ENCODE measurements around the gene LUC7L3.
A peak's percentile ranks its signal among the peaks of the same experiment; 100 is the strongest.

The LUC7L3 gene

GRCh38 chr17:50745631-50746030, 26.2 kb downstream of the LUC7L3 start:
- no peak overlapping the region for H3K27ac ChIP-seq (ENCODE audit: low read depth, low read length)

GRCh38 chr17:50749245-50749644, 29.8 kb downstream of the LUC7L3 start:
- Histone ChIP-seq H3K27ac (ENCODE audit: low read depth, low read length) (no peak overlapping the region), H3K9me3 (ENCODE audit: low read length) (no peaks in the 10 kb centered on the region), H3K27me3 (ENCODE audit: control insufficient read depth in 1 of 2, insufficient read depth in 2 of 2, low read length in 2 of 2) (no peaks in the 10 kb centered on the region), H3K4me3 (ENCODE audit: low read depth in 1 of 2, low read length in 2 of 2) (no peak overlapping the region), H3K4me1 (ENCODE audit: insufficient read depth, low read length) (no peaks in the 10 kb centered on the region), H3K36me3 (ENCODE audit: insufficient read depth, low read length) (peaks cover 85% of the 10 kb centered on the region), H3K9ac (ENCODE audit: low read length) (no peak overlapping the region)

More at GRCh38 chr17:50745631-50746030, 26.2 kb downstream of the LUC7L3 start:
- H3K36me3 ChIP-seq (ENCODE audit: insufficient read depth, low read length) = peaks cover 88% of the 10 kb centered on the region
- H3K4me1 ChIP-seq (ENCODE audit: insufficient read depth, low read length) = no peaks in the 10 kb centered on the region
- H3K27me3 ChIP-seq (ENCODE audit: control insufficient read depth in 1 of 2, insufficient read depth in 2 of 2, low read length in 2 of 2) = no peaks in the 10 kb centered on the region
- H3K9ac ChIP-seq (ENCODE audit: low read length) = no peak overlapping the region
- no peak overlapping the region for H3K4me3 ChIP-seq (ENCODE audit: low read depth in 1 of 2, low read length in 2 of 2)
- no peaks in the 10 kb centered on the region for H3K9me3 ChIP-seq (ENCODE audit: low read length)

- peaks cover 42% of the 10 kb centered on the region for H3K36me3 ChIP-seq (ENCODE audit: insufficient read depth, low read length)
- no peaks in the 10 kb centered on the region for H3K27me3 ChIP-seq (ENCODE audit: control insufficient read depth in 1 of 2, insufficient read depth in 2 of 2, low read length in 2 of 2)
- H3K9me3 ChIP-seq (ENCODE audit: low read length) = no peaks in the 10 kb centered on the region
- no peak overlapping the region for H3K27ac ChIP-seq (ENCODE audit: low read depth, low read length)
- no peak overlapping the region for H3K9ac ChIP-seq (ENCODE audit: low read length)
- H3K4me1 ChIP-seq (ENCODE audit: insufficient read depth, low read length) = no peaks in the 10 kb centered on the region
- H3K4me3 ChIP-seq (ENCODE audit: low read depth in 1 of 2, low read length in 2 of 2) = no peak overlapping the region
These were observed 35.1 kb downstream of the LUC7L3 start for GRCh38 chr17:50754521-50754920.

DNA sequence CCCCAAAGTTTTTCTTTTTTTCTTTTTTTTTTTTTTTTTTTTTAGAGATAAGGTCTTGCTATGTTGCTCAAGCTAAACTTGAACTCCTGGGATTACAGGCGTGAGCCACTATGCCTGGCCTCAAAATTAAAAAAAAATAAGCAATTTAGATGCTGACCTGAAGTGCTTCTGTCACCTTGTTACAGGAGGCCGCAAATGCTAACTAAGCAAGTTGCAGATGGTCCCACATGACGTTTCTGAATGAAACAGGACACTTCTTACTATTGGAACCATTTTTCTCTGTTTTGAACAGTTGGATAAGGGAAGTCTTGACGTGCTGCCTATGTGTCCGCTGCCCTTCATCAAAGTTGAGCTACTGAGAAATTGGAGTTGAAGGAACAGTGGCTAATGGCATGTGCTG, 39.1 kb downstream of the LUC7L3 start:
- Histone ChIP-seq H3K9me3 (ENCODE audit: low read length) (no peaks in the 10 kb centered on the region), H3K27me3 (ENCODE audit: control insufficient read depth in 1 of 2, insufficient read depth in 2 of 2, low read length in 2 of 2) (no peaks in the 10 kb centered on the region), H3K4me3 (ENCODE audit: low read depth in 1 of 2, low read length in 2 of 2) (no peak overlapping the region), H3K27ac (ENCODE audit: low read depth, low read length) (no peak overlapping the region), H3K36me3 (ENCODE audit: insufficient read depth, low read length) (peaks cover 10% of the 10 kb centered on the region), H3K9ac (ENCODE audit: low read length) (no peak overlapping the region), H3K4me1 (ENCODE audit: insufficient read depth, low read length) (peaks cover 8% of the 10 kb centered on the region)

- no peak overlapping the region for H3K9ac ChIP-seq (ENCODE audit: low read length)
- H3K36me3 ChIP-seq (ENCODE audit: insufficient read depth, low read length) = peaks cover 4% of the 10 kb centered on the region
- no peak overlapping the region for H3K4me3 ChIP-seq (ENCODE audit: low read depth in 1 of 2, low read length in 2 of 2)
- peaks cover 13% of the 10 kb centered on the region for H3K4me1 ChIP-seq (ENCODE audit: insufficient read depth, low read length)
- no peak overlapping the region for H3K27ac ChIP-seq (ENCODE audit: low read depth, low read length)
- no peaks in the 10 kb centered on the region for H3K27me3 ChIP-seq (ENCODE audit: control insufficient read depth in 1 of 2, insufficient read depth in 2 of 2, low read length in 2 of 2)
- H3K9me3 ChIP-seq (ENCODE audit: low read length) = no peaks in the 10 kb centered on the region
These were observed 39.7 kb downstream of the LUC7L3 start for GRCh38 chr17:50758989-50759544.

- no peak overlapping the region for H3K27ac ChIP-seq (ENCODE audit: low read depth, low read length)
- H3K36me3 ChIP-seq (ENCODE audit: insufficient read depth, low read length) = no peaks in the 10 kb centered on the region
- no peaks in the 10 kb centered on the region for H3K9me3 ChIP-seq (ENCODE audit: low read length)
- H3K27me3 ChIP-seq (ENCODE audit: control insufficient read depth in 1 of 2, insufficient read depth in 2 of 2, low read length in 2 of 2) = no peaks in the 10 kb centered on the region
- H3K4me1 ChIP-seq (ENCODE audit: insufficient read depth, low read length) = peaks cover 27% of the 10 kb centered on the region
- H3K9ac ChIP-seq (ENCODE audit: low read length) = no peak overlapping the region
- H3K4me3 ChIP-seq (ENCODE audit: low read depth in 1 of 2, low read length in 2 of 2) = no peak overlapping the region
These were observed 42.8 kb downstream of the LUC7L3 start for GRCh38 chr17:50762177-50762576.

DNA sequence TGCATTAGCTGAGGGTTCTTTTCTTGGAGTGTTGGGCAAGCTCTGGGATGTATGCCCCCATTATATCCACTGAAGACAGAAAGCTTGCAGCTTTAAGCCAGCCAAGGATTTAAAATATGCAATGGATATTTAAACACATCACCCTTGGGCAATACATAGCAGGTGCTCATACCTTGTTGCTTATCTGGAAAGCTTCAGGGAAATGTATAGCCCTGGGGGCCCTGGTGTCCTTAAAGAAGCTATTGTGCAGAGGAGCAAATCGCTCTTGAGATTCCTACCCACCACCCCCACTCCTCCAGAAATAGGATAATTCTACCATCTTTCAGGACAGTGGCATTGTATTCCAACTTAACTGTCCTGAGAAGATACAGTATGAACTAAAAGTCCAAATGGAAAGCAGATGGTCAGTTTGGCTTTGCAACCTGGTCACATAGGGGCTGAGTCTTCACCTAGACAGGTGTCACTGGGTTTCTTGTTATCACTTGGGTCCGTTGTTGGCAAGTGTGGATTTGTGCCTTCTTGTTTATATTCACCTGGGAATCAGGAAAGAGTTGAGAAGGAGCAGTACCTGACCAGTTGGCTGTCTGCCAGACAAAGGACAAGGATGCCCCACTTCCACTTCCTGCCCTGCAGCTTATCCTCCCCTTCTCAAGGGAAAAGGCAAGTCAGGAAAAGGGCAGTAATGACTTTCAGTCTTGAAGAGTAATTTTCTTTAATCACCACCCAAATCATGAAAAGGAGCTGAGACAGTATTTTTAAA, 44.5 kb downstream of the LUC7L3 start:
- H3K4me3 ChIP-seq (ENCODE audit: low read depth in 1 of 2, low read length in 2 of 2) = peak overlapping the region in 1 of 2 donors; percentile 44
- no peaks in the 10 kb centered on the region for H3K36me3 ChIP-seq (ENCODE audit: insufficient read depth, low read length)
- peaks cover 27% of the 10 kb centered on the region for H3K4me1 ChIP-seq (ENCODE audit: insufficient read depth, low read length)
- no peaks in the 10 kb centered on the region for H3K27me3 ChIP-seq (ENCODE audit: control insufficient read depth in 1 of 2, insufficient read depth in 2 of 2, low read length in 2 of 2)
- no peak overlapping the region for H3K9ac ChIP-seq (ENCODE audit: low read length)
- H3K27ac ChIP-seq (ENCODE audit: low read depth, low read length) = peak overlapping the region; percentile 35
- H3K9me3 ChIP-seq (ENCODE audit: low read length) = no peaks in the 10 kb centered on the region

GRCh38 chr17:50764734-50765149, 45.3 kb downstream of the LUC7L3 start:
- Histone ChIP-seq H3K9me3 (ENCODE audit: low read length) (no peaks in the 10 kb centered on the region), H3K36me3 (ENCODE audit: insufficient read depth, low read length) (no peaks in the 10 kb centered on the region), H3K4me3 (ENCODE audit: low read depth in 1 of 2, low read length in 2 of 2) (no peak overlapping the region), H3K4me1 (ENCODE audit: insufficient read depth, low read length) (peaks cover 27% of the 10 kb centered on the region), H3K9ac (ENCODE audit: low read length) (no peak overlapping the region), H3K27ac (ENCODE audit: low read depth, low read length) (no peak overlapping the region), H3K27me3 (ENCODE audit: control insufficient read depth in 1 of 2, insufficient read depth in 2 of 2, low read length in 2 of 2) (no peaks in the 10 kb centered on the region)

- Histone ChIP-seq H3K36me3 (ENCODE audit: insufficient read depth, low read length) (no peaks in the 10 kb centered on the region), H3K9me3 (ENCODE audit: low read length) (no peaks in the 10 kb centered on the region), H3K9ac (ENCODE audit: low read length) (no peak overlapping the region), H3K4me1 (ENCODE audit: insufficient read depth, low read length) (peaks cover 27% of the 10 kb centered on the region), H3K27ac (ENCODE audit: low read depth, low read length) (no peak overlapping the region), H3K27me3 (ENCODE audit: control insufficient read depth in 1 of 2, insufficient read depth in 2 of 2, low read length in 2 of 2) (no peaks in the 10 kb centered on the region), H3K4me3 (ENCODE audit: low read depth in 1 of 2, low read length in 2 of 2) (no peak overlapping the region)
These were observed 46.2 kb downstream of the LUC7L3 start for GRCh38 chr17:50765454-50766221.

GRCh38 chr17:50766222-50767023, 47.0 kb downstream of the LUC7L3 start:
- Histone ChIP-seq H3K36me3 (ENCODE audit: insufficient read depth, low read length) (no peaks in the 10 kb centered on the region), H3K4me1 (ENCODE audit: insufficient read depth, low read length) (peaks cover 27% of the 10 kb centered on the region), H3K27me3 (ENCODE audit: control insufficient read depth in 1 of 2, insufficient read depth in 2 of 2, low read length in 2 of 2) (no peaks in the 10 kb centered on the region), H3K9ac (ENCODE audit: low read length) (no peak overlapping the region), H3K27ac (ENCODE audit: low read depth, low read length) (no peak overlapping the region), H3K4me3 (ENCODE audit: low read depth in 1 of 2, low read length in 2 of 2) (no peak overlapping the region), H3K9me3 (ENCODE audit: low read length) (no peaks in the 10 kb centered on the region)

- H3K9ac ChIP-seq (ENCODE audit: low read length) = no peak overlapping the region
- H3K9me3 ChIP-seq (ENCODE audit: low read length) = no peaks in the 10 kb centered on the region
- H3K4me1 ChIP-seq (ENCODE audit: insufficient read depth, low read length) = peaks cover 26% of the 10 kb centered on the region
- no peak overlapping the region for H3K4me3 ChIP-seq (ENCODE audit: low read depth in 1 of 2, low read length in 2 of 2)
- H3K27me3 ChIP-seq (ENCODE audit: control insufficient read depth in 1 of 2, insufficient read depth in 2 of 2, low read length in 2 of 2) = no peaks in the 10 kb centered on the region
- no peaks in the 10 kb centered on the region for H3K36me3 ChIP-seq (ENCODE audit: insufficient read depth, low read length)
- no peak overlapping the region for H3K27ac ChIP-seq (ENCODE audit: low read depth, low read length)
These were observed 47.6 kb downstream of the LUC7L3 start for GRCh38 chr17:50767030-50767429.

Data from muscle layer of colon (tissue), 2 donors.